ENCODE results near the gene APOL5. TPM values are rescaled to one million over a fixed set of nuclear protein-coding genes. Genes with fewer than 3 reads are reported as not detected.

Gene APOL5
- total RNA-seq, 1 experiment from 2014 or later, result not detected

- TF ChIP-seq, protein P1, sequence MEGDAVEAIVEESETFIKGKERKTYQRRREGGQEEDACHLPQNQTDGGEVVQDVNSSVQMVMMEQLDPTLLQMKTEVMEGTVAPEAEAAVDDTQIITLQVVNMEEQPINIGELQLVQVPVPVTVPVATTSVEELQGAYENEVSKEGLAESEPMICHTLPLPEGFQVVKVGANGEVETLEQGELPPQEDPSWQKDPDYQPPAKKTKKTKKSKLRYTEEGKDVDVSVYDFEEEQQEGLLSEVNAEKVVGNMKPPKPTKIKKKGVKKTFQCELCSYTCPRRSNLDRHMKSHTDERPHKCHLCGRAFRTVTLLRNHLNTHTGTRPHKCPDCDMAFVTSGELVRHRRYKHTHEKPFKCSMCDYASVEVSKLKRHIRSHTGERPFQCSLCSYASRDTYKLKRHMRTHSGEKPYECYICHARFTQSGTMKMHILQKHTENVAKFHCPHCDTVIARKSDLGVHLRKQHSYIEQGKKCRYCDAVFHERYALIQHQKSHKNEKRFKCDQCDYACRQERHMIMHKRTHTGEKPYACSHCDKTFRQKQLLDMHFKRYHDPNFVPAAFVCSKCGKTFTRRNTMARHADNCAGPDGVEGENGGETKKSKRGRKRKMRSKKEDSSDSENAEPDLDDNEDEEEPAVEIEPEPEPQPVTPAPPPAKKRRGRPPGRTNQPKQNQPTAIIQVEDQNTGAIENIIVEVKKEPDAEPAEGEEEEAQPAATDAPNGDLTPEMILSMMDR (IDR thresholded peaks at IDR 0.05; ENCODE audit: unreplicated experiment), result no peak
- H3K27me3 Mint-ChIP-seq (ENCODE audit: insufficient read depth, unreplicated experiment), result no peaks in the 10 kb centered on the region
- ChIA-PET CTCF (interaction anchor here (0.8 to 1.0 kb wide), 2 partner anchors 10 to 76 kb away, joined by 3 read pairs; no protein-coding TSS in a partner anchor), POLR2A (interaction anchor here (0.6 to 0.7 kb wide), 2 partner anchors 119 to 351 kb away, joined by 3 to 4 read pairs; partner anchors contain the start of gene APOL6)
- H3K36me3 Mint-ChIP-seq (ENCODE audit: insufficient read depth, unreplicated experiment), result peaks cover 38% of the 10 kb centered on the region
- BruUV-seq (replicated peaks), result no TSS peak
- intact Hi-C loops (cut with micrococcal nuclease), result no loop called here
- H3K4me1 Mint-ChIP-seq (ENCODE audit: insufficient read depth, unreplicated experiment), result peaks cover 5% of the 10 kb centered on the region
- H3K27ac Mint-ChIP-seq (ENCODE audit: low read depth, unreplicated experiment), result no peak overlapping the region
- no peaks in the 10 kb centered on the region for H3K9me3 Mint-ChIP-seq (ENCODE audit: unreplicated experiment)
- DNase-seq (ENCODE audit: unreplicated experiment), result no peak
- H3K4me3 Mint-ChIP-seq (ENCODE audit: unreplicated experiment), result no peak overlapping the region
Measured at GRCh38 chr22:35766654-35767580, 49.2 kb downstream of the APOL5 start.

GRCh38 chr22:35769974-35770373, 52.3 kb downstream of the APOL5 start:
- intact Hi-C loops (cut with micrococcal nuclease), result no loop called here
- TF ChIP-seq, protein P1 (IDR thresholded peaks at IDR 0.05; ENCODE audit: unreplicated experiment), result no peak
- Mint-ChIP-seq H3K27me3 (ENCODE audit: insufficient read depth, unreplicated experiment) (no peaks in the 10 kb centered on the region), H3K27ac (ENCODE audit: low read depth, unreplicated experiment) (no peak overlapping the region), H3K4me3 (ENCODE audit: unreplicated experiment) (no peak overlapping the region), H3K4me1 (ENCODE audit: insufficient read depth, unreplicated experiment) (peaks cover 5% of the 10 kb centered on the region), H3K9me3 (ENCODE audit: unreplicated experiment) (no peaks in the 10 kb centered on the region), H3K36me3 (ENCODE audit: insufficient read depth, unreplicated experiment) (peaks cover 17% of the 10 kb centered on the region)
- no TSS peak for BruUV-seq (replicated peaks)
- no peak for DNase-seq (ENCODE audit: unreplicated experiment)
- ChIA-PET POLR2A (no interaction called here), CTCF (interaction anchor here (0.5 kb wide), 1 partner anchor 143 kb away, joined by 3 read pairs; no protein-coding TSS in a partner anchor)

DNA sequence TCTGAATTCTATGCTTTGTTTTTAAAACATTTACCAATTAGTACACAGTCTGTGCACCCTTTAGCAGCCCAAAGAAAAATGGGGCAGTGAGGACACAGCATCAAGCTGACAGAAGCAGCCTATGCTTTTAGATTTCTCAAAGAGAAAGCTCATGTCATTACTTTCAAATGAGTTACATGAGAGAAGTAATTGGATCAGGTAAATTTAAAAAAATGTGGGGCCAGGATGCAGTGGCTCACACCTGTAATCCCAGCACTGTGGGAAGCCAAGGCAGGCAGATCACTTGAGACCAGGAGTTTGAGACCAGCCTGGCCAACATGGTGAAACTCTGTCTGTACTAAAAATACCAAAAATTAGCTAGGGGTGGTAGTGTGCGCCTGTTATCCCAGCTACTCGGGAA, 57.7 kb downstream of the APOL5 start:
- peaks cover 15% of the 10 kb centered on the region for H3K36me3 Mint-ChIP-seq (ENCODE audit: insufficient read depth, unreplicated experiment)
- H3K4me3 Mint-ChIP-seq (ENCODE audit: unreplicated experiment), result no peak overlapping the region
- H3K9me3 Mint-ChIP-seq (ENCODE audit: unreplicated experiment), result no peaks in the 10 kb centered on the region
- no peaks in the 10 kb centered on the region for H3K27me3 Mint-ChIP-seq (ENCODE audit: insufficient read depth, unreplicated experiment)
- BruUV-seq (replicated peaks), result no TSS peak
- DNase-seq (ENCODE audit: unreplicated experiment), result no peak
- POLR2A ChIA-PET, result interaction anchor here (0.9 to 1.3 kb wide), 4 partner anchors 9 to 61 kb away, joined by 3 to 4 read pairs (median 4); no protein-coding TSS in a partner anchor
- CTCF ChIA-PET, result interaction anchor here (1.1 to 1.6 kb wide), 2 partner anchors 62 to 147 kb away, joined by 3 to 6 read pairs; no protein-coding TSS in a partner anchor
- H3K4me1 Mint-ChIP-seq (ENCODE audit: insufficient read depth, unreplicated experiment), result peaks cover 7% of the 10 kb centered on the region
- H3K27ac Mint-ChIP-seq (ENCODE audit: low read depth, unreplicated experiment), result no peak overlapping the region
- intact Hi-C loops (cut with micrococcal nuclease), result no loop called here
- TF ChIP-seq, protein P1 (IDR thresholded peaks at IDR 0.05; ENCODE audit: unreplicated experiment), result no peak

- ChIA-PET POLR2A (interaction anchor here (0.7 to 1.6 kb wide), 4 partner anchors 13 to 143 kb away, joined by 3 to 11 read pairs (median 4); no protein-coding TSS in a partner anchor), CTCF (interaction anchor here (0.6 to 0.7 kb wide), 2 partner anchors 71 to 167 kb away, joined by 3 to 4 read pairs; no protein-coding TSS in a partner anchor)
- peak overlapping the region; percentile 83 for H3K27ac Mint-ChIP-seq (ENCODE audit: low read depth, unreplicated experiment)
- BruUV-seq (replicated peaks), result no TSS peak
- TF ChIP-seq, protein P1 (IDR thresholded peaks at IDR 0.05; ENCODE audit: unreplicated experiment), result no peak
- H3K36me3 Mint-ChIP-seq (ENCODE audit: insufficient read depth, unreplicated experiment), result peaks cover 22% of the 10 kb centered on the region
- DNase-seq (ENCODE audit: unreplicated experiment), result peak; percentile 51
- peaks cover 7% of the 10 kb centered on the region for H3K4me1 Mint-ChIP-seq (ENCODE audit: insufficient read depth, unreplicated experiment)
- H3K9me3 Mint-ChIP-seq (ENCODE audit: unreplicated experiment), result no peaks in the 10 kb centered on the region
- H3K27me3 Mint-ChIP-seq (ENCODE audit: insufficient read depth, unreplicated experiment), result no peaks in the 10 kb centered on the region
- intact Hi-C loops (cut with micrococcal nuclease), result loop anchor here (1.0 kb wide), 1 partner anchor 144 kb away; no protein-coding TSS in a partner anchor
- peak overlapping the region; percentile 6 for H3K4me3 Mint-ChIP-seq (ENCODE audit: unreplicated experiment)
Measured at GRCh38 chr22:35777335-35777975, 59.8 kb downstream of the APOL5 start.
